ENCODE measurements around the gene CAPS2.

Gene CAPS2

DNA sequence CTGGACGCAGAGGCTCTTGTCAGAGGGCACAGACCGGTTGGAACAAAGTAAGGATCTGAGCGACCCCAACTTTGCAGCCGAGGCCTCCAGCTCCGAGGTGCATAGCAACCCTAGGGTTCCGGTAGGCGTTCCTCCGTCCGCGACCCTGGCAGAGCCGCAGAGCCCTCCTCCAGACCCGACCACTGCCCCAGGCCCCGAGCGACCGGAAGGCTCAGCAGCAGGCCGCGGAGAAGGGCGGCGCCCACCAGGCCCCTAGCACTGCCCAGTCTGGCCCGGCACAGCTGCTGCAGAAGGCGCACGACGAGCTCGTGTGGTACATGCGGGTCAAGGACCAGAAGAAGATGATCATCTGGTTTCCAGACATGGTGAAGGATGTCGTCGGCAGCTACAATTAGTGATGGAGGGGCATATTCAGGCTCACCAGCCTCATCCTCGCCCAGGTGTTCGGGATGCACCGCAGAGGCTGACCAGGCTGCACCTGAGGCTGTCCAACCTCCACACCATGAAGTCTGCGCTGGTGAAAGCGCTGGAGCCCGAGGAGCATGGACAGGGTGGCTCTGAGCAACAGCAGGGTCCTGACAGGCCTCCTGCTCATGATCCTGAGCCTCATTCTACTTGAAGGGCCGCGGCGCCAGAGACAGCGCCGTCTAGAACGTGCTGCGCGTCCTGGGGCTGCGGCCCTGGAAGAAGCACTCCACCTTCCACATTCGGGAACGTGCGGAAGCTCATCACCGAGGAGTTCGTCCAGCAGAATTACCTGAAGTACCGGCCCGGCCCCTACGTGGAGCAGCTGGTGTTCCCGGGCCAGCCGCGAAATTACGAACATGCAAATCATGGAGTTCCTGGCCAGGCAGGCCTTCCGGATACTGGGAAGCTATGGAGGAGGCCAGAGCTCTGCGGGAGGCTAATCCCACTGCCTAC is 24.5 kb downstream of the CAPS2 start:
- DNase-seq (ENCODE audit: low read depth in 2 of 2), result no peak

DNA sequence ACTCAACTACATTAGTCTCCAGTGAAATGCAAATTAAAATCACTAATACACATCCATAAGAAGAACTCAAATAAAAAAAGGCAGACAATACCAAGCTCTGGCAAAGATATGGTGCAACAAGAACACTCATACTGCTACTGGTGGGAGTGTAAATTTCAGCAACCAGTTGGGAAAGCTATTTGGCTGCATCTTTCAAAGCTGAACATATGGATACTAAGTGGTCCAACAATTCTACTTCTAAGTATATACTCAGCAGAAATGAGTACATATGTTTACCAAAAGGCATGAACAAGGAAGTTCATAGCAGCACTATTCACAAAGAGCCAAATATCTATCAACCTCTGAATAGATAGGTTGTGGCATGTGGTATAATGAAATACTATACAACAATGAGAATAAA is 27.3 kb downstream of the CAPS2 start:
- no peak for DNase-seq (ENCODE audit: low read depth in 2 of 2)

DNA sequence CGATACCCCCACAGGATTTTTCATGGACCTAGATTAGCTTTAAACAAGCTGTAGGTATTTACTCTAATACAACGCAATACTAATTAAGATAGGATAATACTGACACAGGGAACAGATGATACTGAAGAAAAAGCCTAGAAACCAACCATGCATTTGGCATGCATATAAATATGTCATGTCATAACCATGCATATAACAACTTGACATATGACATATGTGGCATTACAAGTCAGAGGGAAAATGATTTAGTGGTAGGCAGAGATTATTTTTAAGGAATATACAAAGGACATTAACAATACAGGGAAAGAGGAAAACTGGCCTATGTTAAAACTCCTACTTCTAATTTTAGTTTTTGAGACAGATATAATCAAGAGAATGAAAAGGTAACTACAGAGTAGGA is 27.9 kb downstream of the CAPS2 start:
- no peak for DNase-seq (ENCODE audit: low read depth in 2 of 2)

DNA sequence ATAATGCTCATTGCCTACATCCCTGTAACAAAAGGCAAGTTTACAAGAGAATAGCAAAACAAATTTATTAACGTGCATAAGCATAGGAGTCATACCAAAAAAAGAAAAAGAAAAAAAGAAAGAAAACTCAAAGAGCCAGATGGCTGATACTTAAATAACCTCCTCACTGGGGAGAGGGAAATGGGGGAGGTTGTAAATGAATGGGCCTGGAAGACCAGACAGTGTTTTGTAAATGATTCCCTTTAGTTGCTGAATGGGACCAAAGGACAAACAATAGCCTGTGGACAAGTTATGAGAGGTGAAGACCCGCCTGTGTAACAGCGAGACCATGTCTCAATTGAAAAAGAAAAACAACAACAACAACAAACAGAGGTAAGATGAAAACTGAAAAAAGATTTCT is 35.3 kb downstream of the CAPS2 start:
- DNase-seq (ENCODE audit: low read depth in 2 of 2), result no peak

DNA sequence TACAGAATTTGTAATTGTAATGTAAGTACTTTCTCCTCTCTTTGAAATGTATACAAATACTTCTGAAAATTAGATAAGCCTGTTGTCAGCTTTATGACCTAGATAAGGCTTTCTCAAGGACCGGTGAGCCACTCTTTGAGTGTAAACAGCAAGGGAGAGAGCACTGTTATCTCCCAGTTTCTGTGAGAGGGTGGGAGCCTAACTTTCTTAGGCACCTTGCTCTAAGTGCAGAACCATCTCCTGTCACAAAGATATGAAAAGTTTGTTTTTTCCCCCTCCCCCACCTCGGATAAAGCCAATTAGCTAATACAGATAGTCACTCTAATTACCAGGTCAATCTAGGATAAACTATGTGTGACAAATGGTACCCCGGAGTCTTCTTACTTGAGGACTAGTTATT is 35.8 kb downstream of the CAPS2 start:
- no peak for DNase-seq (ENCODE audit: low read depth in 2 of 2)

DNA sequence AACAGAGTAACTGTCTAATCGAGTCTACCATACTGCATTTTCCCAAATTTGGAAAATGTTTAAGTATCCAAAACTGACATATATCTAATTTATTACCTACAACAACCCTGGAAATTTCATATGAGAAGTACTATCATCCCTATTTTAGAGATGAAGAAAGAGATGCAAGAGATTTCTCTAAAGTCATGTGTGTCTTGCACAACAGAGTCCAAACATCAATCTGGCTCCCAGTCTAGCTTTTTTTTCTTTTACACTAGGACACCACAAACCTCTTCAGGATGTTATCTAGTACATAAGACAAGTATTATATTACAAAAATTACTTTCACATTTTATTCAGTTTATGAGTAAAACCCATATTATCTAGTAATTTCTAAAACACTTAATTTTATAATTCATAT is 39.1 kb downstream of the CAPS2 start:
- no peak for DNase-seq (ENCODE audit: low read depth in 2 of 2)

DNA sequence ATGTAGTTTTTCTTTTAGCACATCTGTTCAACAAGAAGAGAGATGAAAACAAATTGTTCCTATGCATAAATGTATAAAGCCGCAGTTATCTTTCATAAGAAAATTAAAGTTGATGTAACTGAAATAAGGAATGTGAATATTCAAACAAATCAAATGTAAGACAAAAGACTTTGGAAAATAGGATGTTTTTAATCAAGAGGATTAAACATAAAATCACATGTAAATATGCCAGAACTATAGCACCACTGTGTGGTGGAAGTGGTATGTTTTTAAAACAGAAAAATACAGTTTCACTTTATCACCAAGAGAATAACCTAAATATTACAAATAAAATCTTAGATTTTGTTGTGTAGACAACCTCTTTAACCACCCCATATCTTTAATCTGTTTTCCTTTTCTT is 40.4 kb downstream of the CAPS2 start:
- no peak for DNase-seq (ENCODE audit: low read depth in 2 of 2)

DNA sequence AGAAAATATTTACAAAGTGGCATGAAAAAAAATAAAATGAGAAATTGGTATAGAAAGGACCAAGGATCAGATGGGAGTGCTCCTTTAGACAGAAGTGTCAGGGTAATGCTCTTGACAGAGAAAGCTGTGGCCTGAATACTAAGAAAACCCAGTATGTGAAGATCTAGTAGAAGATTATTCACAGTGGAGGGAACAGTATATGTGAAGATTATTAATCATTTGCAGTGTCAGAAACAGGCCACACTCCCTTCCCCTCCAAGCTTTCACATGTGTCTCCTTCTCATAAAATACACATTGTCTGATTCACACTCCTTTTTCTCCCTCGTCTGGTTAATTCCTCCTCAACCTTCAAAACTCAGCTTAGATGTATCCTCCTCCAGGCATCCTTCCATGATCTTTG is 41.3 kb downstream of the CAPS2 start:
- DNase-seq (ENCODE audit: low read depth in 2 of 2), result no peak

DNA sequence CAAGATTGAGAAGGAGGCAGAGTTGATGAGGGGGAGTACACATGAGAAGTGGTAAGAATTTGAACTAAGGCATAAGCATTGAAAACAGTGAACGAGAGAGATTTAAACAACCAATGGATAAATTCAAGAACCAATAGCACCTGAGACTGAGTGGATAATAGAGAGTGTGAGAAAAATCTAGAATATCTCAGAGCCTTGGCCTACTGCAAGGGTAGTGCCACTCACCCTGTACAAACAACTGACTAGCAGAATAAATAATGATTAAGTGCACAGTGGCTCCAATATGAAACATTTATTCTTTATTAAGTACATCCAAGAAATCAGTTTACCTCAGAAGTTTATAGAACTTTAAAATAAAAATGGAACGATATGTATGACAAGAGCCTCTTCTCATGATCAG is 54.4 kb downstream of the CAPS2 start:
- no peak for DNase-seq (ENCODE audit: low read depth in 2 of 2)

DNA sequence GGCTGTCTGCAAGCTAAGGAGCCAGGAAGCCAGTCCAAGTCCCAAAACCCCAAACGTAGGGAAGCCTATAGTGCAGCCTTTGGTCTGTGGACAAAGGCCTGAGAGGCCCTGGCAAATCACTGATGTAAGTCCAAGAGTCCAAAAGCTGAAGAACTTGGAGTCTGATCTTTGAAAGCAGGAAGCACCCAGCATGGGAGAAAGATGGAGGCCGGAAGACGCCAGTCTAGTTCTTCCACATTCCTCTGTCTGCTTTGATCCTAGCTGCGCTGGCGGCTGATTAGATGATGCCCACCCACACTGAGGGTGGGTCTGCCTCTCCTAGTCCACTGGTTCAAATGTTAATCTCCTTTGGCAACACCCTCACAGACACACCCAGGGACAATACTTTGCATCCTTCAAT is 58.5 kb downstream of the CAPS2 start:
- no peak for DNase-seq (ENCODE audit: low read depth in 2 of 2)

DNA sequence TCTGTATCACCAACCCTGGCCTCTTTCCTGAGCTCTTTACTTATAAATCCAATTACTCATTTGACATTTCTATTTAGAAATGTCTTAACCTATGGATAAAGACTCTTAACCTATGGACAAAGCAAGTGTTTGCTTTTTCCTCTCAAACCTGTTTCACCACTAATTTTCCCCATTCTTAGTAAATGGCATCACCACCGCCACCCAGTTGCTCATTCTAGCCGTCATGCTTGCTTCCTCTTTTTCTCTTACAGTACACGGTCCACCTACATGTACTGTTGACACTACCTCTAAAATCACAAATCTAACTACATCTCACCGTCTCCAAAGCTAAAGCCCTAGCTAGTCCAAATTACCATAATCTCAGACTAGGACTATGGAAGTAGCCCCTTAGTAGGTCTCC is 60.0 kb downstream of the CAPS2 start:
- DNase-seq (ENCODE audit: low read depth in 2 of 2), result no peak

DNA sequence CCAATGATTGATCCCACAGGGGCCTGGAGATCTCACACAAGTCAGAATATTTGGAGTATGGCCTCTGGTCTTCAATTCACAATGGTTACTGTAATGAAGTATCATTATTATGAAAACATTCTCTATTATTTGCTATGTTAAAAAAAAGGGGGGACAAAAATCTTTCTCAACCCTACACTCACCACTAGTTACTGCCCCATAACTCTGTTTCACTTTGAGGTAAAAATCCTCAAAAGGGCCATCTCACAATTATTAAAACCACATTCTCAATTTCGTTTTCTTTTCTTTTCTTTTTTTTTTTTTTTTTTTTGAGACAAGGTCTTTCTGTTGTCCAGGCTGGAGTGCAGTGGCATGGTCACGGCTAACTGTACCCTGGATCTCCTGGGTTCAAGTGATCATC is 60.9 kb downstream of the CAPS2 start:
- no peak for DNase-seq (ENCODE audit: low read depth in 2 of 2)

DNA sequence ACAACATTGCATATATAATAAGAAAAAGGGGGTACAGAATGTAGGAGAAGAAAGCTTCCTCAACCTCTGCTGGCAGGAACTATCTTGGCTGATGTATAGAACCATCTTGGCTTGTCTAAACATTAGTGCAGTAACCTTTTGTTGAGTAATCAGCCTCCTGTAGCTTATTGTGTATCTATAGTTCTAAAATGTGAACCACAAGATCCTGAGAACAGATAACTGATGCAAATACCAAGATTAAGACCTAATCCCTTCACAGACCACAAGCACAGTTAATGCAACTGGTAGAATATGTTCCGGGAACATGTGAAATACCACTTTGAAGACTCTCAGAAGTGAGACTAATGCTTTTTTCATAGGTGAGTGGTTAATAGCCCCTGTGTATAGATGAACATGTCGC is 69.8 kb downstream of the CAPS2 start:
- DNase-seq (ENCODE audit: low read depth in 2 of 2), result no peak

DNA sequence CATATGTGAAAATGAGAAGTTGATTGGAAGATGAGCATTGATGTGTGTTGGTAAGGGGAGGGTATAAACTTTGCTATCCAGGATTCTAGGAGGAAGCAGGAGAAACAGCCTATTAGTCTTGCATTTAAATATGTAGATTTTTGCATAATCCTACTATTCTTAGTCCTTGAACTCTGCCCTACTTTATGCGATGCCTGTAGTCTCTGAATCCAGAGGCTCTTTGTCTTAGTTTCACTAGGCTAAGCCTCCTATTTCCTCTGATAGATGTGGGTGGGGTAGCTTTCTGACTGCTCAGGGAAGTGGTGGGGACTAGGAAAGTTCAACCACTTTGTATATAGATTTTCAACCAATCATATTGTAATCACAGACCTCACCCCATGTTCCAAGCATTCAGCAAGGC is 71.0 kb downstream of the CAPS2 start:
- no peak for DNase-seq (ENCODE audit: low read depth in 2 of 2)

DNA sequence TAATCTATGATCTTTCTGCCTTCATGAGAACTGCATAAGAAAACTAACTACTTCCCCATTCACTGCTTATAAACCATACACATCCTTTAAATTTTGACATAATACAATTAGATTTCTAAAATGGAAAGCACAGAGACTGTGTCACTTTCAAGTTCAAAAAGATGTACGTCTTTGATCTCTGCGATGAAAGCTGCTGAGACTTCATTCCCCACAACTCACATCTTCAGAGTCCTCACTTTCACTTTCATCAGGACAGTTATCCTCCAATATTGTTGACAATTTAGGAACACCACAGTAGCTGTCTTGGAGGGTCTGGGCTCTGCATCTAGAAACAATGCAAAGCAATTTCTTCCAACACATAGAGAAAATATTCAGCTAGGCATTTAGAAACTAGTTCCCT is 72.6 kb downstream of the CAPS2 start:
- DNase-seq (ENCODE audit: low read depth in 2 of 2), result no peak

DNA sequence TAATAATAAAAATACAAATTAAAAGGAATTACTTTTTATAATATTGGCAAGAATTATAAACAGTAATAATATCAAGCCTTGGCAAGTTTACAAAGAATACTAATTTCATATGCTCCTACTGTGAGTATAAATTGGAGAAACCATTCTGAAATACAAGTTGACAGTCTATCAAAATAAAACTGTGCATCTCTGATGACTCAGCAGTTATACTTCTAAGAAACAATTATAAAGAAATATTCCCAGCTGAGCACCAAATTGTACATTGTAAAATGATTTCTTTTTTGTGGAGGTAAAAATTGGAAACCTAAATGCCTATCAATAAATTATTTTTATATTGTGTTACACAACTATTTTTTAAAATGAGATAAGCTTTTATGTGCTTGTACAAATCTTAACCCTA is 85.0 kb downstream of the CAPS2 start:
- no peak for DNase-seq (ENCODE audit: low read depth in 2 of 2)

DNA sequence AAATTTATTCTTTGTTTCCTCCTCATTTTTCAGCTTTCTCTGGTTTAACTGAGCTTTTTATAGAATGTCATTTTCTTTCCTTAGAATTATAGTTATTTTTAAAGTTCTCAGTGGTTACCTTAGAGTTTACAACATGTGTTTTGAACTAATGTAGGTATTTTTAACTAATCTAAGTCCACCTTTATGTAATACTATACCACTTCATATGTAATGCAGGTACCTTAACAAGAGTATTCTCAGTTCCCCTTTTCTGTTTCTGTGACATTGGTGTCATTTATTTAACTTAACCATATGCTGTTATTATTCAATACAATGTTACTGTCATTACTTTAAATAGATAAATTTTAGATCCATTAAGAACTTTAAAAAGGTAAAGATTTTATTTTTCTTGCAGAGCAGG is 90.1 kb downstream of the CAPS2 start:
- DNase-seq (ENCODE audit: low read depth in 2 of 2), result no peak

DNA sequence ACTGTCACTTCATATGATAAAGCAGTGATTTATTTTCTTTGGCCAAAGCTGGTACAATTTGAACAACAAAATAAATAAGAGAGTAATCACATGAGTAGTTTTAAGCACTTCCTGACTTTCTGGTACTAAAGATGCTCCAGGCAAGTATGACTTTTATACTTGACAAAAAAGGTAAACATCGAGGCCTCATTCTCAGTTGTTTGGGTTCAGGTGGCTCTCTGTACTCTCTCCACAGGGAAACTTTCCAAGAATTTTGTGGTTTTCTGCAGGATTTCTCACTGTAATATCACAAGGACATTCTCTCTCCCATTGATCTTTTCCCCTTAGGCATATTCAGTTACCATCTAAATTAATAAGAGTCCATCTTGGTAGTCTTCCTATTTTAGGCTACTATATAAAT is 93.9 kb downstream of the CAPS2 start:
- DNase-seq (ENCODE audit: low read depth in 2 of 2), result no peak

DNA sequence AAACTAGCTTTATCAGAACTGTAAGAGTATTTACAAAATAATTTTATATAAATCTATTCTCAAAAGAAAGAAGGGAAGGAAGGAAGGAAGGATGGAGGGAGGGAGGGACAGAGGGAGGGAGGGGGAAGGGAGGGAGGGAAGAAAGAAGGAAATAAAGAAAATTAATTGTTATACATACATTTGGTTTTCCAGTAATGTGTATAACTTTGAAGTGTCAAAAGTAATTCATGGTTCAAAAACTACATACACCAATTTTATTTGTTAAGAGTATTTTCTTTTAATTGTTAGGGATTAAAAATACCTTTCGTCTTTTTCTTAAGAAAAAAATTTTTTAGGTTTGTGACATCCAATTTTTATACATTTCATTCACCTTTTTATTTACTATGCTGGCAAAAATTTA is 103.0 kb downstream of the CAPS2 start:
- DNase-seq (ENCODE audit: low read depth in 2 of 2), result no peak

All from activated CD8-positive, alpha-beta memory T cell treated with anti-CD3 and anti-CD28 coated beads for 4 hours (primary cell).